Measurements from ENCODE around the gene C4orf51.
"Not testable (repeated sequence)": the region's sequence is repeated elsewhere in the genome, so short reads cannot be mapped to it uniquely, and the experiment has no call there.

Gene C4orf51

DNA sequence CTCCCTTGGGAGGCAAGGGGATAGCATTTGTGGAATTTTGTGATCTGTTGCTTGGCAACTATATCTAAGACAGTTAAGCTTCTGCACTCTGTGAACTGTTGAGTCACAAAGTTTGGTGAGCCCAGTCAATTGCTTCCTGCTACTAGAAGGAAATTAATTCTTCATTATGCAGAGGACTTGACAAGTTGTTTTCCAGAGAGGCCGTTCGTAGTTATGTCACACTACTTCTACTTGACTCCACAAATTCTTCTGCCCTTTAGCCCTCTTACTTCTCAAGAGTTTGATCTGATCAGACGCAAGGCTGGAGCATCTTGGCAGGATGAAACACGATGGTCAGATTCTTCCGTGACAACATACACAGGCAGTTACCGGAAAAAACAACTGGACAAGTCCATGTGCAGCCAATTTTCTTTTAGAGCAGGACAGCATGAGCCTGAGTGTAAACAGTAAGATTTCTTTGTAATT is at the start of gene C4orf51:
Gene C4orf51, plus strand, starts transcription at position 156 of the 465 bp plus-strand sequence. Its CDS starts 58 bp downstream, at position 214.
- peak; percentile 45 for DNase-seq

GRCh38 chr4:145635117-145635516 is 44.8 kb upstream of the C4orf51 start:
- DNase-seq, result no peak

DNA sequence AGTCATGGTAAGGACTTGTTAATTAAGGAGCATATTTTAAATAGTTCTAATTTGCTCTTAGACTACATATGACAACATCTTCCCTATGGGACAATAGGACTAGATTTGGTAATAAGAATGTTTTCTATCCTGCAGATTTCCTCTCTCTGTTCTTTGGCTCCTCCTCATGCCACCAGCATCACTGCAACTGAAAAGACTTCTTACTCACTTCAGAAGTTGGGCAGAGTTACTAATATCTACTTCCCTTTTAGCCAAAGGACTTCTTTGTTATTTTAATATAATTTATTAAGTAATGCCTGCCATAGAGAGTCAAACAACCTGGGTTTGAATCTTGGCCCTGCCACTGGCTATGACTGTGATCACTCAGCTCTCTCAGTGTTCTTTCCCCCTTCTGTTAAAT is 44.3 kb upstream of the C4orf51 start:
- DNase-seq, result no peak

DNA sequence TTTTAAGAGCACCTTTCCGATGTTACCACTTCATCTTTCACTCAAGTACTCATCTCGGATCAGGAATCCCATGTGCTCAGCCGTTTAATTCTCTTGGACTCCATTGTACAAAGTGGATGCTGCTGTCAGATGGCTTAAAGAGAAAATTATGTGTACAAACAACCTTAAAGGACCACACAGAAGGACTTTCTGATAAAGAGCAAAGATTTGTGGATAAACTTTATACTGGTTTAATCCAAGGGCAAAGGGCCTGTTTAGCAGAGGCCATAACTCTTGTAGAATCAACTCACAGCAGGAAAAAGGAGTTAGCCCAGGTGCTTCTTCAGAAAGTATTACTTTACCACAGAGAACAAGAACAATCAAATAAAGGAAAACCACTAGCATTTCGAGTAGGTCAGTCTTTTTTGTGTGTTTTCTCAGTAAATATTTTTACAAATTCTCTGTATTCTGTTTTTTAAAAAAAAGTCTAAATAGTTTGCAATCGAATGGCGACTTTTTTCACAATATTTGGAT is 40.7 kb upstream of the C4orf51 start:
- no peak for DNase-seq

- DNase-seq, result not testable (repeated sequence)
Observed at GRCh38 chr4:145640236-145640635, 39.7 kb upstream of the C4orf51 start.

GRCh38 chr4:145643295-145643694 is 36.7 kb upstream of the C4orf51 start:
- no peak for DNase-seq

GRCh38 chr4:145644699-145645098 is 35.2 kb upstream of the C4orf51 start:
- no peak for DNase-seq

GRCh38 chr4:145656156-145656555 is 23.8 kb upstream of the C4orf51 start:
- no peak for DNase-seq

DNA sequence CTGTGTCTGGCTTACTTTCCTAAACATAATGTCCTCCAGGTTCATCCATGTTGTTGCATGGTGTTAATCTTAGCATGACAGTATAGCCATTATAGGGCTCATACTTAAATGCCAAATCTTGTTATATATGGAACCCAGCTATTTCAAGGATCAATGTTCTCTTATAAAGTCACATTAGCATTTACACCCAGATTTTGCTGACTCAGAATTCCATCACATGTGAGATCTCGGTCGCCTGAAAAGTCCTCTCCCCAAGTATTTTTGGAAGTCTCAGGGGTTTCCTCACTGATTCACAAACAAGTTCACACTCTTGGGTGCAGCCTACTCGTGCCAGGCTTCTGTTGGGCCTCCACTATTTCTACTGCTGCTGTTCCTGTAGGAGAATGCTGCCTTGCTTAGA is 19.9 kb upstream of the C4orf51 start:
- no peak for DNase-seq

DNA sequence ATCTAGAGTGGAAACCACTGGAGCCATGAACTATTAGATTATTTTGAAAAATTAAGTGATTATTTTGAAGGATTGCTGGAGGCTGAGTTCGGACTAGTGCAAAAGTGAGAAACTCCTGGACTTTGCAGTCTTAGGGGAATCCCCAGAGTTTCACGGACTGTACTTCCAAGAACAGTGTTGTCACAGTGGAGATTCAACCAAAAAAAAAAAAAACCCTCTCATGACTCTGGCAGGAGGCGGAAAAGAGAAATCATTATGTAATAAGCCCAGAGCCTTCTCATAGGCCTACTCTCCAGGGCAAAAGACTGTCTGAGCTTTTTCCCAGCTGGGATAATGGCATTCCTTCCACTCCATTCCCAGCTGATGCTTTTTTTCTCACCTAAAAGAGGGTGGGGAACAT is 16.8 kb upstream of the C4orf51 start:
- DNase-seq, result no peak

GRCh38 chr4:145665773-145666172 is 14.2 kb upstream of the C4orf51 start:
- no peak for DNase-seq

DNA sequence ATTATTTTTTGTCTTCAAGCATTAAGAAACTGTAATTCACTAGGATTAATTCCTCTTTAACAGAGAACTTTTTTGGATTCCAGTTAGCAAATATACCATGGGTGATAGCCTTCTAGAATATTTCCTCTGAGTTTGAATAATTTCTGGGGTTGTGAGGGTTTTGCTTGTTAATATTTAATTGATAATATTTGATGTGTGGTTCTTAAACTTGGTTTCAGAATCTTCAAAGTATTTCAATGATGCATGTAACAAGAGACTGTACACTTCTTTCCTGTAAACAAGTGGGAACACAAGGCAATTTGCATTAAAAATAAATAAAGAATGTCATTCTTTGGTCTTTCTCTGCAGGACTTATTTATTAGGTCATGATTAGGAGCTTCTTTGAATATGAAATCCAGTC is 9.5 kb upstream of the C4orf51 start:
- DNase-seq, result no peak

GRCh38 chr4:145679520-145679919 is 426 bp upstream of the C4orf51 start:
- DNase-seq, result peak; percentile 23

DNA sequence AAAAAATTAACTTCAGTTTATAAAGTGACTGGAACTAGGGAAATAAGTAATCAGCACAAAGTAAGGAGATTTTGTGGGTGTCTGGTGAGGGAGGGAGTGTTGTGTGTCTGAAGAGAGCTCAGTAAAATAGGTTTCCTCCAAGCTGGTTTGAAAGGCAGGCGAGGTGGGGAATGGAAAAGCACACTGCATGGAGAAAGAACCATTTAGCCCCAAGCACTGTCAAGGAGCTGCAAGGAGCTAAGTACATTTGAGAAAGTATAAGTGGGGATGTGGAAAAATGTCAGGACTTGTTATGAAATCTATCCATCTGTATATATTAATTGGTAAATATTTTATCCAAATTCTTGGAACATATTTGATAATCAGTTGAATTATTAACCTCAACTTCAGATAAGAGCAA is 956 bp downstream of the C4orf51 start:
- no peak for DNase-seq

GRCh38 chr4:145681518-145681917 is 1.6 kb downstream of the C4orf51 start:
- no peak for DNase-seq

DNA sequence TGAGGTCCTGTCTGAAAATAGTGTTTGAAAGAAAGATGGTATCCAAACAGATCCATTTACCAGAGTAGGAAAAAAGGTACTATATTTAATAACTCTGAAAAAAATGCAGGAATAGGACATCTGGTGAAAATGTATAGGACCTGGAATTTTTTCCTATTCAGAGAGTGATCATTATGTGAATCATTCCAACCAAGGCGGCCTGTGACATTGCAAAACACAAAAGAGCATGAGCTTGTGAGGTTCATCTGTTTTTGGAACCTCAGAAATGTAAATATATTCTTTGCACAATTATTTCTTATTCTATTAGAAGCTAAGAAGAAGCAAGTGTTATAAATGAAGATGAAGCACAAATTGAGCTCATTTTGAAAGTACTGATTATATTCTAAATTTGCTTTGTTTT is 2.0 kb downstream of the C4orf51 start:
- DNase-seq, result no peak

GRCh38 chr4:145686991-145687390 is 7.0 kb downstream of the C4orf51 start:
- no peak for DNase-seq

GRCh38 chr4:145690610-145691009 is 10.7 kb downstream of the C4orf51 start:
- DNase-seq, result no peak

GRCh38 chr4:145691416-145691815 is 11.5 kb downstream of the C4orf51 start:
- not testable (repeated sequence) for DNase-seq

GRCh38 chr4:145694929-145695328 is 15.0 kb downstream of the C4orf51 start:
- no peak for DNase-seq

- DNase-seq, result no peak
Observed at GRCh38 chr4:145697332-145697731, 17.4 kb downstream of the C4orf51 start.

DNA sequence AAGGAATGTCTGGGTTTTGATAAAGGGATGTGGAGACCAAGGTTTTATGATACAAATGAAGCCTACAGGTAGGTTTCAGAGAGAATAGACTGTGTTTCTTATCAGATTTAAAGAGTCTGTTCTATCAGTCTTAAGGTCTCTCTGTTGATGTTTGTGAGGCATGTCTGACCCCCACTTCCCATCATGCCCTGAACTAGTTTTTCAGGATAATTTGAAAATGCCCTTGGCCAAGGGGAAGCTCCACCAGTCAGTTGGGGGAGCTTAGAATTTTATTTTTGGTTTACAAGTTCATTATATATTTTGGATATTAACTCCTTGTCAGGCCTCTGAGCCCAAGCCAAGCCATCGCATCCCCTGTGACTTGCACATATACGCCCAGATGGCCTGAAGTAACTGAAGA is 18.6 kb downstream of the C4orf51 start:
- DNase-seq, result no peak

DNA sequence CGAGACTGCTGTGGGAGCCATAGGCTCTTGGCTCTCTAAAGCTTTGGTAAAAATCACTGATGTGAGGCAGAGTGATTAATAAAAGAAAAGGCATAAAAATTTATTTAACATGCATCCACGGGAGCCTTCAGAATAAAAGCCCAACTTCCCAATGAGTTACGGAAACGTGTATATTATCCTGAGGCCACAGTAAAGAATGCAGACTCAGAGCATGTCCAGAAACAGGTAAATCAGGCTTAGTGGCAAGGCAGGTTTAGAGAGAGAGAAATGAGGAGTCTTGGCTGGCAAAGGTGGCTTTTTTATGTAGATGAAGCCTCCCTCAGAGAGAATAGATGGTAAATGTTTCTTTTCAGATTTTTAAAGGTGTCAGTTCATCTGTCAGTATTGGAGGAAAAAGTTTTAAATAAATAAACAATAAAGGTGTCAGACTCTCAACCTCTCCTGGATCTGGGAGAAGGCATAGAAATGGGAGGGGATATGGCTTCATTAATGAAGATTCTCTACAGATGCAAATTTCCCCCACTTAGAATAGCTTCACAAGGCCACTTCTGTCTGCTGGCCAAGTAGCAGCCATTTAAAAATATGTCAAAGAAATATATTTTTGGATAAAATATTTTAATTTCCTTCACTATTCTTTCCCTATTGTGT is 24.0 kb downstream of the C4orf51 start:
- DNase-seq, result no peak

DNA sequence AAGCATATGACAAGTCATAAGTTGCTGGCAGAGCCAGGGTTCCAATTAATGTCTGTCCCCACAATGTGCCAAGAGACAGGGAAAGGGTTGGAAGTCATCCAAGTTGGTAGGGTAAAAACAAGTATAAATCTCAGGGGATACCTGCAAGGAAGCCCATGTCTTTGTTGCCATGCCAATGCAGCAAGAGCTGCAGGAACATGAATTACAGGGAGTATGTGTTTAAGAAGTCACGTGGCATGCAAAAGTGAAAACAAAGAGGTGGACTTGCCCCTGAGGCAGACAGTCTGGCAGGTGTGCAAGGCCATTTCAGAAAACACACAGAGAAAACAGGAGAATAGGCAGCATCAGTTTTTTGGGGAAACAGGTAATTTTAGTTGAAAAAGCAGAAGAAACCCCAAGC is 29.4 kb downstream of the C4orf51 start:
- DNase-seq, result no peak

GRCh38 chr4:145709843-145710242 is 29.9 kb downstream of the C4orf51 start:
- no peak for DNase-seq

All from eye (tissue), 1 donor.